ENCODE data around the gene NELL1. TPM values are rescaled to one million over a fixed set of nuclear protein-coding genes. Genes with fewer than 3 reads are reported as not detected.
A peak's percentile ranks its signal among the peaks of the same experiment; 100 is the strongest.

Gene NELL1
- total RNA-seq, 2 donors from 2014 or later = 1.8 to 10.3 TPM

- no peaks in the 10 kb centered on the region for H3K4me1 ChIP-seq (replicated peaks)
- H3K4me3 ChIP-seq = no peak overlapping the region
- no peaks in the 10 kb centered on the region for H3K9me3 ChIP-seq
- intact Hi-C loops (cut with DNase I) = no loop called here
- no peak for DNase-seq (ENCODE audit: low spot score)
- 74% methylated on average over 3 of the region's 3 CpGs for WGBS
- no peaks in the 10 kb centered on the region for H3K36me3 ChIP-seq
- peaks cover 4% of the 10 kb centered on the region for H3K27me3 ChIP-seq (replicated peaks; ENCODE audit: insufficient read depth)
- H3K27ac ChIP-seq = no peak overlapping the region
- TF ChIP-seq CTCF (IDR thresholded peaks at IDR 0.05) = no peak
- no peak for TF ChIP-seq POLR2A (IDR thresholded peaks at IDR 0.05)
- no peak for TF ChIP-seq POLR2AphosphoS5 (IDR thresholded peaks at IDR 0.05)
Observed at GRCh38 chr11:20661445-20661844, 7.9 kb upstream of the NELL1 start.

GRCh38 chr11:20661850-20662249 lies 7.5 kb upstream of the NELL1 start:
- intact Hi-C loops (cut with DNase I) = no loop called here
- no peak overlapping the region for H3K4me3 ChIP-seq
- no peaks in the 10 kb centered on the region for H3K4me1 ChIP-seq (replicated peaks)
- no peak for DNase-seq (ENCODE audit: low spot score)
- peaks cover 4% of the 10 kb centered on the region for H3K27me3 ChIP-seq (replicated peaks; ENCODE audit: insufficient read depth)
- no peak for TF ChIP-seq POLR2AphosphoS5 (IDR thresholded peaks at IDR 0.05)
- H3K27ac ChIP-seq = no peak overlapping the region
- H3K9me3 ChIP-seq = no peaks in the 10 kb centered on the region
- H3K36me3 ChIP-seq = no peaks in the 10 kb centered on the region
- 86% methylated on average over 3 of the region's 3 CpGs for WGBS

GRCh38 chr11:20668131-20668809 lies 1.1 kb upstream of the NELL1 start:
- DNase-seq (ENCODE audit: low spot score) = no peak
- Histone ChIP-seq H3K27me3 (replicated peaks; ENCODE audit: insufficient read depth) (no peaks in the 10 kb centered on the region), H3K4me1 (replicated peaks) (no peaks in the 10 kb centered on the region), H3K36me3 (no peaks in the 10 kb centered on the region), H3K27ac (no peak overlapping the region), H3K4me3 (no peak overlapping the region), H3K9me3 (no peaks in the 10 kb centered on the region)
- intact Hi-C loops (cut with DNase I) = no loop called here
- TF ChIP-seq POLR2A (IDR thresholded peaks at IDR 0.05) (no peak), CTCF (IDR thresholded peaks at IDR 0.05) (no peak), POLR2AphosphoS5 (IDR thresholded peaks at IDR 0.05) (no peak)
- 31% methylated on average over 10 of the region's 10 CpGs for WGBS

GRCh38 chr11:20669820-20670684 lies 666 bp downstream of the NELL1 start:
- TF ChIP-seq POLR2A (IDR thresholded peaks at IDR 0.05) (no peak), CTCF (IDR thresholded peaks at IDR 0.05) (no peak), POLR2AphosphoS5 (IDR thresholded peaks at IDR 0.05) (no peak)
- Histone ChIP-seq H3K4me3 (peak overlapping the region; percentile 13 to 42), H3K27me3 (replicated peaks; ENCODE audit: insufficient read depth) (no peaks in the 10 kb centered on the region), H3K27ac (no peak overlapping the region), H3K9me3 (no peaks in the 10 kb centered on the region), H3K36me3 (no peaks in the 10 kb centered on the region), H3K4me1 (replicated peaks) (no peaks in the 10 kb centered on the region)
- under 1% methylated on average over 59 of the region's 60 CpGs for WGBS
- intact Hi-C loops (cut with DNase I) = no loop called here
- no peak for DNase-seq (ENCODE audit: low spot score)

- no peaks in the 10 kb centered on the region for H3K27me3 ChIP-seq (replicated peaks; ENCODE audit: insufficient read depth)
- no peak for TF ChIP-seq CTCF (IDR thresholded peaks at IDR 0.05)
- no peaks in the 10 kb centered on the region for H3K36me3 ChIP-seq
- DNase-seq (ENCODE audit: low spot score) = no peak
- no peaks in the 10 kb centered on the region for H3K4me1 ChIP-seq (replicated peaks)
- peak overlapping the region in 1 of 2 donors; percentile 42 for H3K4me3 ChIP-seq
- intact Hi-C loops (cut with DNase I) = no loop called here
- H3K27ac ChIP-seq = no peak overlapping the region
- H3K9me3 ChIP-seq = no peaks in the 10 kb centered on the region
- WGBS = 19% methylated on average over 21 of the region's 21 CpGs
Observed at GRCh38 chr11:20670932-20671403, 1.6 kb downstream of the NELL1 start.

All from prostate gland (tissue), 2 donors.